ENCODE measurements around the gene LMTK3.

Gene LMTK3

DNA sequence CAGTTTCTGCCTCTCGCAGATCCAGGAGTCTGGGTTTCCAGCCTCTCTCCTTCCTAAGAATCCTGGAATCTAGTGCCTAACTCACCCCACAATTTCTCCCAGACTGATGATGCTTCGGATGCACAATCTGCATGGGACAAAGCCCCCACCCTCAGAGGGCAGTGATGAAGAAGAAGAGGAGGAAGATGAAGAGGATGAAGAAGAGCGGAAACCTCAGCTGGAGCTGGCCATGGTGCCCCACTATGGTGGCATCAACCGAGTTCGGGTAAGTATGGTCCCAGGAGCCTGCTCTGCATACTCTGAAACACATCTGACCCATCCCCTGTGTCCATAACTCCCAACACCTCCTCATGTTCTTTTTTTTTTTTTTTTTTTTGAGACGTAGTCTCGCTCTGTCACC is 65.1 kb downstream of the LMTK3 start:
- TF ChIP-seq RAD21 (IDR thresholded peaks at IDR 0.05; ENCODE audit: low read depth) (no peak), REST (IDR thresholded peaks at IDR 0.05; ENCODE audit: low read depth) (no peak), NFIC (IDR thresholded peaks at IDR 0.05) (no peak), ZBTB7A (IDR thresholded peaks at IDR 0.05; ENCODE audit: low read depth) (no peak), FOXM1 (IDR thresholded peaks at IDR 0.05; ENCODE audit: borderline replicate concordance, low read depth) (no peak), TCF12 (IDR thresholded peaks at IDR 0.05; ENCODE audit: low read depth) (no peak), EP300 (IDR thresholded peaks at IDR 0.05; ENCODE audit: borderline replicate concordance) (no peak), EGR1 (IDR thresholded peaks at IDR 0.05) (no peak), YY1 (IDR thresholded peaks at IDR 0.05; ENCODE audit: low read depth) (no peak), MAX (IDR thresholded peaks at IDR 0.05) (no peak), CEBPB (IDR thresholded peaks at IDR 0.05) (no peak), TEAD4 (IDR thresholded peaks at IDR 0.05) (no peak), CREB1 (IDR thresholded peaks at IDR 0.05; ENCODE audit: low read depth) (no peak), TAF1 (IDR thresholded peaks at IDR 0.05; ENCODE audit: low read depth) (no peak)
- TF ChIP-seq, protein P1, sequence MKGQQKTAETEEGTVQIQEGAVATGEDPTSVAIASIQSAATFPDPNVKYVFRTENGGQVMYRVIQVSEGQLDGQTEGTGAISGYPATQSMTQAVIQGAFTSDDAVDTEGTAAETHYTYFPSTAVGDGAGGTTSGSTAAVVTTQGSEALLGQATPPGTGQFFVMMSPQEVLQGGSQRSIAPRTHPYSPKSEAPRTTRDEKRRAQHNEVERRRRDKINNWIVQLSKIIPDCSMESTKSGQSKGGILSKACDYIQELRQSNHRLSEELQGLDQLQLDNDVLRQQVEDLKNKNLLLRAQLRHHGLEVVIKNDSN (IDR thresholded peaks at IDR 0.05), result no peak

DNA sequence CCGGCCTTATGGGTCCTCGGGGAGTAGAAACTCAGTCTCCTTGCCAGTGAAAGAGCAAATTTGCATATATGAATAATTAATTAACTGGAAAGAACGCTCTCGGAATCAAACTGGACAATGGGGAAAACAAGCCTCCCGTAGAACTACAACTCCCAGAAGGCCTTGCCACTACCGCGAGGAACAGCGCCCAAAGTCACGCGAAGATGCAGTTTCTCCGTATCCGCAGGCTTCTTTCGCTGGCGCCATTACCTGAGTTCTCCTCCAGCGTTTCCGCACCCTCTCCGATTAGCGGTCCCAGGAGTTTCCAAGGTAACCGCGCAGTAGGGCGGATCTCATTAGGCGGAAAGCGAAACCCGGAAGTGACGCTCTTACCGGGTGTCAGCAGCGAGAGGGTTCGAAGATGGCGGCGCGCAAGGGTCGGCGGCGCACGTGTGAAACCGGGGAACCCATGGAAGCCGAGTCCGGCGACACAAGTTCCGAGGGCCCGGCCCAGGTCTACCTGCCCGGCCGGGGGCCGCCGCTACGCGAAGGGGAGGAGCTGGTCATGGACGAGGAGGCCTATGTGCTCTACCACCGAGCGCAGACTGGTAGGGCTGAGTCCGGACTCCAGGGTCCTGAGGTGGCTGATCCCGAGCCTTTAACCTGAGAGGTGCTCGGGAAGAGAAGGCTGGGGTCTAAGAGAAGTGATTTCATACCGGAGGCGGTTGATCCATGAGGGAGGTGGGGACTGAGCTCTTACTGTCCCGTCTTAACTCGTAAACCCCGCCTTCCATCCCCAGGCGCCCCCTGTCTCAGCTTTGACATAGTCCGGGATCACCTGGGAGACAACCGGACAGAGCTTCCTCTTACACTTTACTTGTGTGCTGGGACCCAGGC is 65.8 kb downstream of the LMTK3 start, which contains the start of gene GRWD1:
TSS of gene GRWD1 (plus strand) at position 378 of the 876 bp plus-strand sequence. CDS start at position 401, 23 bp downstream.
- TF ChIP-seq RAD21 (IDR thresholded peaks at IDR 0.05; ENCODE audit: low read depth) (no peak), FOXM1 (IDR thresholded peaks at IDR 0.05; ENCODE audit: borderline replicate concordance, low read depth) (no peak), NFIC (IDR thresholded peaks at IDR 0.05) (no peak), MAX (IDR thresholded peaks at IDR 0.05) (peak; percentile 98), EP300 (IDR thresholded peaks at IDR 0.05; ENCODE audit: borderline replicate concordance) (no peak), CREB1 (IDR thresholded peaks at IDR 0.05; ENCODE audit: low read depth) (peak; percentile 85), ZBTB7A (IDR thresholded peaks at IDR 0.05; ENCODE audit: low read depth) (no peak), TAF1 (IDR thresholded peaks at IDR 0.05; ENCODE audit: low read depth) (peak; percentile 89), REST (IDR thresholded peaks at IDR 0.05; ENCODE audit: low read depth) (no peak), TEAD4 (IDR thresholded peaks at IDR 0.05) (0 out of 2 replicates have a peak, but pooled peaks have one; percentile 9), YY1 (IDR thresholded peaks at IDR 0.05; ENCODE audit: low read depth) (peak; percentile 97)
- TF ChIP-seq, protein P1 (IDR thresholded peaks at IDR 0.05), result peak; percentile 53; the same call in 1 of the 2 replicates

GRCh38 chr19:48445256-48445605 is 66.4 kb downstream of the LMTK3 start:
- TF ChIP-seq MAX (IDR thresholded peaks at IDR 0.05), result no peak
- TF ChIP-seq TEAD4 (IDR thresholded peaks at IDR 0.05), result no peak
- no peak for TF ChIP-seq REST (IDR thresholded peaks at IDR 0.05; ENCODE audit: low read depth)
- no peak for TF ChIP-seq FOXM1 (IDR thresholded peaks at IDR 0.05; ENCODE audit: borderline replicate concordance, low read depth)
- TF ChIP-seq CEBPB (IDR thresholded peaks at IDR 0.05), result peak; percentile 41; the same call in 1 of the 2 replicates

DNA sequence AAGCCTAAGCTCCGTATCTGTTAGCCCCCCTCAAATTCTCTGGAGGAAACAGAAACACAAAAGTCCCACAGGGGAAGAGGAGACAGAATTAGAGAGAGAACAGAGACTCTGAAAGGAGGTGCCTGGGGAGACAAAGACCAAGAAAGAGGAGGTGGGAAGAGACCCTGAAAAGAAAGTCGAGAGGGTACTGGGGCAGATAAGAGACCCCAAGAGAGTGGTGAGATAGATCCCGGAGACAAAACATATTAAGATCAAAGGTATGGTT is 66.8 kb downstream of the LMTK3 start:
- TF ChIP-seq EGR1 (IDR thresholded peaks at IDR 0.05) (no peak), EP300 (IDR thresholded peaks at IDR 0.05; ENCODE audit: borderline replicate concordance) (no peak), NFIC (IDR thresholded peaks at IDR 0.05) (no peak), CREB1 (IDR thresholded peaks at IDR 0.05; ENCODE audit: low read depth) (no peak), RAD21 (IDR thresholded peaks at IDR 0.05; ENCODE audit: low read depth) (no peak), ZBTB7A (IDR thresholded peaks at IDR 0.05; ENCODE audit: low read depth) (no peak), FOXM1 (IDR thresholded peaks at IDR 0.05; ENCODE audit: borderline replicate concordance, low read depth) (no peak), REST (IDR thresholded peaks at IDR 0.05; ENCODE audit: low read depth) (no peak), CEBPB (IDR thresholded peaks at IDR 0.05) (no peak), MAX (IDR thresholded peaks at IDR 0.05) (no peak), TAF1 (IDR thresholded peaks at IDR 0.05; ENCODE audit: low read depth) (no peak), YY1 (IDR thresholded peaks at IDR 0.05; ENCODE audit: low read depth) (no peak), TCF12 (IDR thresholded peaks at IDR 0.05; ENCODE audit: low read depth) (no peak), TEAD4 (IDR thresholded peaks at IDR 0.05) (no peak)
- TF ChIP-seq, protein P1 (IDR thresholded peaks at IDR 0.05), result no peak
